Ishikawa (cell line): Measurements from ENCODE around the gene ARMH4.

Experiments
- CEBPB ChIP-seq: IDR thresholded peaks from 2 replicates; pipeline ENCODE4 v1.6.1; 2012
- EGR1 ChIP-seq: IDR thresholded peaks from 2 replicates; pipeline ENCODE4 v1.6.1; 2012
- EP300 ChIP-seq: IDR thresholded peaks from 2 replicates; pipeline ENCODE4 v1.6.1; 2012; ENCODE audit warnings: borderline replicate concordance
- FOXM1 ChIP-seq: IDR thresholded peaks from 2 replicates; pipeline ENCODE4 v1.6.1; 2012; ENCODE audit warnings: low read depth, borderline replicate concordance
- NFIC ChIP-seq: IDR thresholded peaks from 2 replicates; pipeline ENCODE4 v1.6.1; 2012
- RAD21 ChIP-seq: IDR thresholded peaks from 2 replicates; pipeline ENCODE4 v1.6.1; 2012; ENCODE audit warnings: low read depth
- REST ChIP-seq: IDR thresholded peaks from 2 replicates; pipeline ENCODE4 v1.6.1; 2012; ENCODE audit warnings: low read depth, mild to moderate bottlenecking
- TAF1 ChIP-seq: IDR thresholded peaks from 2 replicates; pipeline ENCODE4 v1.6.1; 2012; ENCODE audit warnings: low read depth, mild to moderate bottlenecking
- TCF12 ChIP-seq: IDR thresholded peaks from 2 replicates; pipeline ENCODE4 v1.6.1; 2012; ENCODE audit warnings: low read depth
- TEAD4 ChIP-seq: IDR thresholded peaks from 2 replicates; pipeline ENCODE4 v1.6.1; 2012
- YY1 ChIP-seq: IDR thresholded peaks from 2 replicates; pipeline ENCODE4 v1.6.1; 2012; ENCODE audit warnings: low read depth
- TF ChIP-seq, protein P1 (sequence below): IDR thresholded peaks from 2 replicates; pipeline ENCODE4 v1.6.1; 2012
- TF ChIP-seq, protein P2 (sequence below): IDR thresholded peaks from 2 replicates; pipeline ENCODE4 v1.6.1; 2012

DNA sequence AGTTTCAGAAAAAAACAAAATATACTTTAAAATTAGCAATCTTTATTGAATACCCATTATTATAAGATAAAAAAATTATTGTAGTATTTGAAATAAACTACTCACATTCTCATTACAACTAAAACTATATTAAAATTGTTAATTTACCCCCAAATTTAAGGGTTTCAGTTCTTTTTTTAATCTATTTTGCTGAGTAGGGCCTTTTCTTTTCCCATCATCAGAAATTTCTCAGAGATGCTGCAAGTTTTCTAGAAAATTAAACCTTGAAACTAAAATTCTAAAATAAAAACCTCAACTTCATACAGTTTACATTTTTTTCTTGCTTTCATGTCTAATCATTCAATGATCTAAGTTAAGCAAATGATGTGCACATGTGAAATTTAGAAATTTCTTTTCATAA, 10.1 kb downstream of the ARMH4 start:
- TF ChIP-seq, protein P1, sequence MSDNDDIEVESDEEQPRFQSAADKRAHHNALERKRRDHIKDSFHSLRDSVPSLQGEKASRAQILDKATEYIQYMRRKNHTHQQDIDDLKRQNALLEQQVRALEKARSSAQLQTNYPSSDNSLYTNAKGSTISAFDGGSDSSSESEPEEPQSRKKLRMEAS, result no peak
- TF ChIP-seq, protein P2, sequence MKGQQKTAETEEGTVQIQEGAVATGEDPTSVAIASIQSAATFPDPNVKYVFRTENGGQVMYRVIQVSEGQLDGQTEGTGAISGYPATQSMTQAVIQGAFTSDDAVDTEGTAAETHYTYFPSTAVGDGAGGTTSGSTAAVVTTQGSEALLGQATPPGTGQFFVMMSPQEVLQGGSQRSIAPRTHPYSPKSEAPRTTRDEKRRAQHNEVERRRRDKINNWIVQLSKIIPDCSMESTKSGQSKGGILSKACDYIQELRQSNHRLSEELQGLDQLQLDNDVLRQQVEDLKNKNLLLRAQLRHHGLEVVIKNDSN, result no peak
- no peak for TF ChIP-seq EP300
- TF ChIP-seq TCF12, result no peak
- no peak for TF ChIP-seq RAD21
- TF ChIP-seq CEBPB, result no peak
- TF ChIP-seq TAF1, result no peak
- TF ChIP-seq YY1, result no peak
- TF ChIP-seq REST, result no peak
- no peak for TF ChIP-seq TEAD4
- no peak for TF ChIP-seq FOXM1
- no peak for TF ChIP-seq EGR1
- no peak for TF ChIP-seq NFIC
